OCI-LY1 (cell line): ENCODE results near the gene ARRDC5.
"Not testable (repeated sequence)": the region's sequence is repeated elsewhere in the genome, so short reads cannot be mapped to it uniquely, and the experiment has no call there.

Experiments
- H2AFZ ChIP-seq: fragments of 200-600 bp; sonication (generic), shearing (Covaris generic); 2 replicates; pipeline ENCODE4 v1.6.0; 2014; ENCODE audit warnings: antibody characterized with exemption, mild to moderate bottlenecking, low read length
- H3F3A ChIP-seq: fragments of 200-600 bp; sonication (generic), shearing (Covaris generic); 2 replicates; pipeline ENCODE4 v1.6.0; 2014; ENCODE audit warnings: mild to moderate bottlenecking, antibody characterized with exemption, low read length, moderate library complexity; ENCODE audit not compliant: insufficient read depth
- H3K27ac ChIP-seq: fragments of 200-600 bp; sonication (generic); 2 replicates; pipeline ENCODE4 v1.5.1; 2014; ENCODE audit warnings: low read length, mixed run types, mild to moderate bottlenecking, low read depth; ENCODE audit not compliant: poor library complexity, severe bottlenecking
- H3K27me3 ChIP-seq: fragments of 200-600 bp; sonication (generic); 2 replicates; pipeline ENCODE4 v1.6.0; 2014; ENCODE audit warnings: antibody characterized with exemption, mild to moderate bottlenecking, low read length, moderate library complexity; ENCODE audit not compliant: insufficient read depth
- H3K36me3 ChIP-seq: fragments of 200-600 bp; sonication (generic); 2 replicates; pipeline ENCODE4 v1.6.1; 2014; ENCODE audit warnings: mild to moderate bottlenecking, antibody characterized with exemption, low read length, moderate library complexity, mixed read lengths; ENCODE audit not compliant: insufficient read depth
- H3K4me1 ChIP-seq: fragments of 200-600 bp; sonication (generic); 2 replicates; pipeline ENCODE4 v1.5.1; 2014; ENCODE audit warnings: mild to moderate bottlenecking, low read length, moderate library complexity; ENCODE audit not compliant: insufficient read depth, severe bottlenecking
- H3K4me2 ChIP-seq: fragments of 200-600 bp; sonication (generic), shearing (Covaris generic); 2 replicates; pipeline ENCODE4 v1.6.1; 2014; ENCODE audit warnings: low read length
- H3K4me3 ChIP-seq: fragments of 200-600 bp; sonication (generic); 2 replicates; pipeline ENCODE4 v1.5.1; 2014; ENCODE audit warnings: low read length, low read depth, mild to moderate bottlenecking, mixed read lengths; ENCODE audit not compliant: poor library complexity, severe bottlenecking
- H3K79me2 ChIP-seq: fragments of 200-600 bp; shearing (Covaris generic); 2 replicates; pipeline ENCODE4 v1.6.1; 2016; ENCODE audit warnings: mixed run types, low read length, mixed read lengths; ENCODE audit not compliant: insufficient read depth
- H3K9ac ChIP-seq: fragments of 200-600 bp; sonication (generic), shearing (Covaris generic); 2 replicates; pipeline ENCODE4 v1.6.1; 2014; ENCODE audit warnings: mild to moderate bottlenecking, low read length, mixed read lengths
- H3K9me2 ChIP-seq: fragments of 200-600 bp; sonication (generic), shearing (Covaris generic); 2 replicates; pipeline ENCODE4 v1.6.1; 2014; ENCODE audit warnings: low read depth, mild to moderate bottlenecking, low read length, mixed read lengths
- H3K9me3 ChIP-seq: fragments of 200-600 bp; shearing (Covaris generic); 2 replicates; pipeline ENCODE4 v1.6.1; 2014; ENCODE audit warnings: low read length, mixed read lengths
- H4K20me1 ChIP-seq: fragments of 200-600 bp; sonication (generic), shearing (Covaris generic); 2 replicates; pipeline ENCODE4 v1.6.0; 2016; ENCODE audit warnings: mild to moderate bottlenecking, low read length; ENCODE audit not compliant: insufficient read depth
- EZH2 ChIP-seq: fragments of 200-600 bp; sonication (generic), shearing (Covaris generic); IDR thresholded peaks from 2 replicates; pipeline ENCODE4 v1.8.0; 2017; ENCODE audit warnings: borderline replicate concordance, mixed run types, mild to moderate bottlenecking, antibody characterized with exemption, low read length, moderate library complexity, mixed read lengths
- TF ChIP-seq, protein P1 (sequence below): fragments of 200-600 bp; sonication (generic), shearing (Covaris generic); IDR thresholded peaks from 2 replicates; pipeline ENCODE4 v1.5.1; 2017; ENCODE audit warnings: mild to moderate bottlenecking, antibody characterized with exemption, low read length, moderate library complexity, mixed read lengths

Gene ARRDC5

DNA sequence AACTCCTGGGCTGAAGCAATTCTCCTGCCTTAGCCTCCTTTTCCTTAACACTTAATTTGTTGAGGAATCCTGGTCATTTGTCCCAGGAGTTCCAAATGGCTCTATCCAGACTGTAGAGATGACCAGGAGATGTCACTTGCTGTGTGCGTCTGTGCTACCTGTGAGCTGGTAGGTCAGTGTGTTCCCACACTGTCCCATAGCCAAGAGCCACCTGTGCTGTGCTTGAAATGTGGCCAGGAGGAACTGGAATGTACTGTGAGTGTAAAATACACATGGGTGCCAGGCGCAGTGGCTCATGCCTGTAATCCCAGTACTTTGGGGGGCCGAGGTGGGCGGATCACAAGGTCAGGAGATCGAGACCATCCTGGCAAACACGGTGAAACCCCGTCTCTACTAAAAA lies 36.8 kb upstream of the ARRDC5 start:
- no peaks in the 10 kb centered on the region for H3K27me3 ChIP-seq
- peak overlapping the region; percentile 73 for H3K27ac ChIP-seq
- H3K9me2 ChIP-seq = no peaks in the 10 kb centered on the region
- TF ChIP-seq, protein P1, sequence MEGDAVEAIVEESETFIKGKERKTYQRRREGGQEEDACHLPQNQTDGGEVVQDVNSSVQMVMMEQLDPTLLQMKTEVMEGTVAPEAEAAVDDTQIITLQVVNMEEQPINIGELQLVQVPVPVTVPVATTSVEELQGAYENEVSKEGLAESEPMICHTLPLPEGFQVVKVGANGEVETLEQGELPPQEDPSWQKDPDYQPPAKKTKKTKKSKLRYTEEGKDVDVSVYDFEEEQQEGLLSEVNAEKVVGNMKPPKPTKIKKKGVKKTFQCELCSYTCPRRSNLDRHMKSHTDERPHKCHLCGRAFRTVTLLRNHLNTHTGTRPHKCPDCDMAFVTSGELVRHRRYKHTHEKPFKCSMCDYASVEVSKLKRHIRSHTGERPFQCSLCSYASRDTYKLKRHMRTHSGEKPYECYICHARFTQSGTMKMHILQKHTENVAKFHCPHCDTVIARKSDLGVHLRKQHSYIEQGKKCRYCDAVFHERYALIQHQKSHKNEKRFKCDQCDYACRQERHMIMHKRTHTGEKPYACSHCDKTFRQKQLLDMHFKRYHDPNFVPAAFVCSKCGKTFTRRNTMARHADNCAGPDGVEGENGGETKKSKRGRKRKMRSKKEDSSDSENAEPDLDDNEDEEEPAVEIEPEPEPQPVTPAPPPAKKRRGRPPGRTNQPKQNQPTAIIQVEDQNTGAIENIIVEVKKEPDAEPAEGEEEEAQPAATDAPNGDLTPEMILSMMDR = no peak
- TF ChIP-seq EZH2 = no peak
- H3K4me1 ChIP-seq = peaks cover 15% of the 10 kb centered on the region
- no peak overlapping the region for H3K9ac ChIP-seq
- H2AFZ ChIP-seq = no peak overlapping the region
- H3F3A ChIP-seq = no peaks in the 10 kb centered on the region
- H3K4me3 ChIP-seq = no peak overlapping the region
- H4K20me1 ChIP-seq = no peaks in the 10 kb centered on the region
- H3K79me2 ChIP-seq = no peaks in the 10 kb centered on the region
- no peaks in the 10 kb centered on the region for H3K9me3 ChIP-seq
- peaks cover 91% of the 10 kb centered on the region for H3K36me3 ChIP-seq
- no peak overlapping the region; the same call in 1 of the 2 replicates for H3K4me2 ChIP-seq

DNA sequence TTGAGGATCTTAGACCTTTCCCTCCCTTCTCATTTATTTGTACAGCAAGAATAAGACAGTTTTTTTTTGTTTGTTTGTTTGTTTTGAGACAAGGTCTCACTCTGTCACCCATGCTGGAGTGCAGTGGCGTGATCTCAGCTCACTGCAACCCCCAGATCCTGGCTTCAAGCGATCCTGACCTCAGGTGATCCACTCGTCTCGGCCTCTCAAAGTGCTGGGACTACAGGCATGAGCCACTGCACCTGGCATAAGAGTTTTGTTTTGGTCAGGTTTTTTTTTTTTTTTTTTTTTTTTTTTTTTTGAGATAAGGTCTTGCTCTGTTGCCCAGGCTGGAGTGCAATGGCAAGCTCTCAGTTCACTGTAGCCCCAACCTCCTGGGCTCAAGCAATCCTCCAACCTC lies 35.8 kb upstream of the ARRDC5 start:
- not testable (repeated sequence) for H3K4me2 ChIP-seq, H3K9me3 ChIP-seq, H3F3A ChIP-seq, H4K20me1 ChIP-seq, H3K9ac ChIP-seq, H3K9me2 ChIP-seq, H3K27me3 ChIP-seq, H3K4me3 ChIP-seq, H2AFZ ChIP-seq, H3K79me2 ChIP-seq
- Histone ChIP-seq H3K4me1 (peaks cover 15% of the 10 kb centered on the region), H3K36me3 (peaks cover 91% of the 10 kb centered on the region), H3K27ac (peak overlapping the region; percentile 23)

DNA sequence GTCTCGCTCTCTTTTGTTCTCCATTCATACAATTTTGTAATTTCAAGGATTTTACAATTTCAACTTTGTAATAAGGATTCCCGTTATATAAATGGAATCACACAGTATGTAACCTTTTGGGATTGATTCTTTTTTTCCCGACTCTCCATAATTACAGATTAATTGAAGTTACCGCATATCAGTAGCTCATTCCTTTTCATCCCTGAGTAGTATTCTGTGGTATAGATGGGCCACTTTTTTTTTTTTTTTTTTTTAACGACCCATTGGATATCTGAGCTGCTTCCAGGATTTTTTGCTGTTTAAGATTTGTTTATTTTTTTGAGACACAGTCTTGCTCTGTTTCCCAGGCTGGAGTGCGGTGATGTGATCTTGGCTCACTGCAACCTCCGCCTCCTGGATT lies 34.4 kb upstream of the ARRDC5 start:
- H3K36me3 ChIP-seq = peaks cover 91% of the 10 kb centered on the region
- H3K9ac ChIP-seq = no peak overlapping the region
- peaks cover 15% of the 10 kb centered on the region for H3K4me1 ChIP-seq
- peaks cover 2% of the 10 kb centered on the region; the same call in 1 of the 2 replicates for H3F3A ChIP-seq
- H3K9me2 ChIP-seq = no peaks in the 10 kb centered on the region
- H3K4me2 ChIP-seq = no peak overlapping the region
- no peaks in the 10 kb centered on the region for H3K79me2 ChIP-seq
- H3K9me3 ChIP-seq = no peaks in the 10 kb centered on the region
- no peak overlapping the region for H2AFZ ChIP-seq
- TF ChIP-seq, protein P1 = no peak
- TF ChIP-seq EZH2 = no peak
- no peaks in the 10 kb centered on the region for H4K20me1 ChIP-seq
- no peak overlapping the region for H3K27ac ChIP-seq
- no peak overlapping the region for H3K4me3 ChIP-seq
- no peaks in the 10 kb centered on the region for H3K27me3 ChIP-seq

DNA sequence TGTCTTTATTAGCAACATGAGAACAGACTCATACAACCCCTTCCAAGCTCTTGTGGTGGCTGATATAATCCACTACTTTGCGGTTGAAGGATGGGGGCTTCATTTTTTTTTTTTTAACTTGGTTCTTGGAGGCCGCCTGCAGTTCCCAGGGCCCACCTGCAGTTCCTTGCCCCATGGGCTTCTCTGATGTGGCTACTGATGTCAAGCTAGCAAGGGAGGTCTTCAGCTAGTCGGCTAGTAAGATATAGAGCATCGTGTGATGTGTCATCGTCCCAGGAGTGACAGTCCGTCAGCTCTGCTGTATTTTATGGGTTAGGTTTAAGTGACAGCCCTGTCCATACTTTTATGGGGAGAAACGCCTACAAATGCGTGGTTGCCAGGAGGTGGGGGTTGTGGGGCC lies 32.7 kb upstream of the ARRDC5 start:
- Histone ChIP-seq H3K9me3 (no peaks in the 10 kb centered on the region), H3K27ac (no peak overlapping the region), H2AFZ (no peak overlapping the region), H3K27me3 (no peaks in the 10 kb centered on the region), H3K9ac (no peak overlapping the region), H3F3A (peaks cover 2% of the 10 kb centered on the region; the same call in 1 of the 2 replicates), H3K9me2 (no peaks in the 10 kb centered on the region), H3K4me3 (no peak overlapping the region), H3K4me1 (peaks cover 15% of the 10 kb centered on the region), H3K79me2 (no peaks in the 10 kb centered on the region), H4K20me1 (no peaks in the 10 kb centered on the region), H3K4me2 (no peak overlapping the region), H3K36me3 (peaks cover 91% of the 10 kb centered on the region)
- TF ChIP-seq, protein P1 = no peak
- no peak for TF ChIP-seq EZH2
